ENCODE measurements around the gene CXCL8. TPM values are rescaled to one million over a fixed set of nuclear protein-coding genes. Genes with fewer than 3 reads are reported as not detected.

The CXCL8 gene
- total and polyA plus RNA-seq, 9 of the 15 experiments (the other 6 are each of a cell fraction or from before 2014, with no cell fraction given), result 1.6 to 7.7 (median 3.3) TPM

- peak; percentile 57; the same call in 1 of the 2 replicates for TF ChIP-seq TEAD4 (IDR thresholded peaks at IDR 0.05; ENCODE audit: low read length)
- TF ChIP-seq TEAD4 (CRISPR knock-in tag; IDR thresholded peaks at IDR 0.05; ENCODE audit: borderline replicate concordance), result no peak
- peak; percentile 89 for TF ChIP-seq MAFG (tag; conservative IDR thresholded peaks at IDR 0.05)
- no peak for TF ChIP-seq NFYB (IDR thresholded peaks at IDR 0.05; ENCODE audit: extremely low read depth, insufficient read length)
- TF ChIP-seq NR4A1 (CRISPR knock-in tag; IDR thresholded peaks at IDR 0.05), result no peak
- TF ChIP-seq NR4A1 (tag; IDR thresholded peaks at IDR 0.05), result no peak
- 0 out of 2 replicates have a peak, but pooled peaks have one; percentile 42 for TF ChIP-seq EP300 (IDR thresholded peaks at IDR 0.05; ENCODE audit: low read length)
- 0 out of 2 replicates have a peak, but pooled peaks have one; percentile 56 for TF ChIP-seq FOXJ2 (tag; IDR thresholded peaks at IDR 0.05)
- peak; percentile 72 for TF ChIP-seq JUN (IDR thresholded peaks at IDR 0.05; ENCODE audit: borderline replicate concordance, low read depth, low read length)
- no peak for TF ChIP-seq JUN (CRISPR knock-in tag; IDR thresholded peaks at IDR 0.05; ENCODE audit: borderline replicate concordance)
- peak; percentile 44; the same call in 1 of the 2 replicates for TF ChIP-seq SMARCC2 (IDR thresholded peaks at IDR 0.05; ENCODE audit: low read depth)
- peak; percentile 35; the same call in 1 of the 2 replicates for TF ChIP-seq CREM (IDR thresholded peaks at IDR 0.05; ENCODE audit: low read depth)
- peak; percentile 9; the same call in 1 of the 2 replicates for TF ChIP-seq ARID3A (IDR thresholded peaks at IDR 0.05; ENCODE audit: borderline replicate concordance, low read depth, low read length)
- no peak for TF ChIP-seq ZNF197 (CRISPR knock-in tag; IDR thresholded peaks at IDR 0.05; ENCODE audit: low read depth)
- peak; percentile 83 for TF ChIP-seq ATF7 (IDR thresholded peaks at IDR 0.05)
- TF ChIP-seq ZNF518B (CRISPR knock-in tag; IDR thresholded peaks at IDR 0.05), result no peak
- peak; percentile 79 for TF ChIP-seq MEF2A (IDR thresholded peaks at IDR 0.05; ENCODE audit: control insufficient read depth, low read depth, low read length)
- TF ChIP-seq SPI1 (IDR thresholded peaks at IDR 0.05; ENCODE audit: borderline replicate concordance, low read depth, low read length), result peak; percentile 64
- TF ChIP-seq ZNF766 (CRISPR knock-in tag; conservative IDR thresholded peaks at IDR 0.05), result 0 out of 2 replicates have a peak, but pooled peaks have one; percentile 36
- TF ChIP-seq POLR2A (conservative IDR thresholded peaks at IDR 0.05), result no peak
- TF ChIP-seq MAFK (IDR thresholded peaks at IDR 0.05; ENCODE audit: low read length), result peak; percentile 72
- peak; percentile 17 for TF ChIP-seq ZFP36 (IDR thresholded peaks at IDR 0.05; ENCODE audit: low read depth, low read length, partially characterized antibody)
- peak; percentile 79 for TF ChIP-seq GABPA (tag; conservative IDR thresholded peaks at IDR 0.05; ENCODE audit: low read depth)
These were observed 5.1 kb upstream of the CXCL8 start (continued) for GRCh38 chr4:73735231-73735630.
